Endometrial microvascular endothelial cells (primary cell): ENCODE measurements around the gene ACIN1. TPM values are rescaled to one million over a fixed set of nuclear protein-coding genes. Genes with fewer than 3 reads are reported as not detected.

Experiments used
- in situ Hi-C: cut with HindIII; loops from 2 replicates; pipeline ENCODE4 v1.10.0; 2017; ENCODE audit warnings: low sequenced_read_pairs, low pct_unique_long_range_greater_than_20kb; ENCODE audit errors: inconsistent ontology term
- total RNA-seq: library from RNA; depleted of rRNA; stranded (reverse); fragments of >200 nt; gene quantifications from one replicate; pipeline ENCODE4 v1.2.3, GENCODE V29; 2015; ENCODE audit errors: inconsistent ontology term

ACIN1 gene
- total RNA-seq, 1 donor from 2014 or later: 75.6 TPM

DNA sequence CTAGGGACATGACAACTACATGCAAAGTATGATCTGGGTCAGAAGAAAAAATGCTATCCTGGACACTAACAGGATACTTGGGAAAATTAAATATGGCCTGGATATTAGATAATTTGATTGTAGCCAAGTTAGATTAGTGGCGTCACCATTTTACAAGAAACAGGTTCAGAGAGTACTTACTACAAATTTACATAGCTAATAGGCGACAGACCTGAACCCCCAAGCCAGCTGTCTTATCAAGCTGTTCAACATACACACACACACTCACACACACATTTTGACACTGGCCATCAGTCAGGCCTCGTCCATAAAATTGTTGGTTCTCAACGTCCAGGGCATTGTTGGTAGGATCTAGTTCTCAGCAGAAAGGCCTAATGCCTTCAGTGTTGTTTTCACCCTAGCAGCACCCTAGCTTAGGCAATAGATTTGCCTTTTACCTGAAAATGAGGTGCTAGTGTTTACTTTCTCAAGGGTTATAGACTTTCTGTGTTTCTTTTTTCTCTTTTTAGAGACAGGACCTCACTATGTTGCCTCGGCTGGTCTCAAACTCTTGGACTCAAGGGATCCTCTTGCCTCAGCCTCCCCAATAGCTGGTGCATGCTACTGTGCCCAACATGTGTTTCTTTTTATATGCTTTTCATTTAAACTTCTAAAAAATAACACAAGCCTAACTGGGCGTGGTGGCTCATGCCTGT lies 81.7 kb downstream of the ACIN1 start:
- in situ Hi-C loops: no loop called here

DNA sequence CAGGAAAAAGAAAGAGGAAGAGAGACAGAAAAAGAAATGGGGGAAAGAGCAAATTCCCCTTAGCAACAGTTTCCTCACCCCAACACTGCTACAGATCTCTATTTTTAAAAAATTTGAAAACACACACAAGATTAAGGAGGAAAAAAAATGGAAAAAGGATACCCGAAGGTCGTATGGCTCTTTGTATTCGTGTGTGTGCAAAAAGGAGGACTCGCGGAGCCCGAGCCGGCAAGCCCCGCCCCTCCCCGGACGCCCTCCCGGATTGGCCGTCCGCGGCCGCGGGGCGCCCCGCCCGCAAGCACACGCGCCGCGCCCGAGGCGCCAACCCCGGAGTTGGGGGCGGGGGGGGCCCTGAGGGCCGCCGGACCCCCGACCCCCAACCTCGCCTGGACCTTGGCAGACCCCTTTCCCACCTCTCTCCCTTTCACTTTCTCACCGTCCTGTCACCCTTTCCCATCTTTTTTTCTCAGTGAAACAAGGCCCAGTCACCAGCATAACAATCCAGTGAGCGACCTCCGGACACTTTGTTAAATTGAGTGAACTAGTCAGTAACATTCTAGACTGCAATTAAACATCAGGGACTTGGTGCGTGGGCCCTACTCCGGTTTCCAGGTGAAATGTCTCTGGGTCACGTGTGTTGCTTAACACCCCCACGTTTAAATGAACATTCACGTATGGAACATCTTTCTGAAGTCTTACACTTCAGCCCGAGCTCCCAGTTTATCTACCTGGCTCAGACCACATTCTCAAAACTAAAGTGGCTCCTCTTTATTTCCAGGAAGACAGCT lies 84.8 kb downstream of the ACIN1 start, which contains the start of gene C14orf93:
Gene C14orf93, minus strand, starts transcription at position 205 of the 788 bp plus-strand sequence. CDS start 11,120 bp downstream, outside the sequence.
- in situ Hi-C loops: no loop called here

DNA sequence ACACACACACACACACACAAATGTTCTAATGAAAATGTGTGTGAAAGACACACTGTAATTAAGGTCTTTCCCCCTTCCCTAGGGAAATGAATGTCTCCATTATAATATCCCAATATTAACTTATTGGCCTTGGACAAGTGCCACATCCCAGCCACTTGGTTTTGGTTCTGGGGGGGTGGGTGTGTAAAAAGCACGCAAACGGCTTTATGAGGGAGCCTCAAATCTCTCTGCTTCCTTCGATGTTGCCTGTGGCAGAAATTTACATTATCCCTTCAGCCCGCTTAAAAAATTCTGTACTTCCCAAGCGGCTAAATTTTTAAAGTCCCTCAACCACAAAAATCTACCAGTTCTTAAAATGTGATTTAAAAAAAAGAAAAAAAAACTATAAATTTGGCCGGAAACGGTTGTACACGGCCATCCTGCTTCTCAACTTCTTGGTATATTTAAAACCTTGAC lies 85.4 kb downstream of the ACIN1 start:
- in situ Hi-C loops: no loop called here

DNA sequence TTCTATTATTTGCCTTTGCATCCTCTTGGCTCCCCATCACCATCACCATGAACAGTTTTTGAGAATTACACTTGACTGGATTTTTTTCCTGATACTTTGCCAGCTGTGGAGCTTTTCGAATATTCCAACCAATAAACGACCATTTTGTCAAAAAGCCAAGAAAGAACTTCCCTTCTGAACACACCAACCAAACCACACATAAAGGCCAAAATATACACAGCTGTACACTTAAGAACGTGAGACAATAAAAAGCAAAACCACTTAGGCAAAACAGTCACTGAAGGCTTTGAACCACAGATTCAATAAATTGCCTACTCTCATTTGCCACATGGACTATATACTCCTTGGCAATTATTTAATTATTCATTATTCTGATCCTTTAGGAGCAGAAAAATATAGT lies 86.1 kb downstream of the ACIN1 start:
- in situ Hi-C loops: no loop called here

Other genes starting within 250 kb of the ACIN1 start
- gene LRP10, start 223.4 kb downstream of the ACIN1 start, total RNA-seq: 136 TPM
- gene REM2, start 211.9 kb downstream of the ACIN1 start, total RNA-seq: not detected
- 112 TPM for gene RBM23, start 176.0 kb downstream of the ACIN1 start, total RNA-seq
- 91.2 TPM for gene PRMT5, start 165.8 kb downstream of the ACIN1 start, total RNA-seq
- 72.8 TPM for gene HAUS4, start 138.0 kb downstream of the ACIN1 start, total RNA-seq
- 62.3 TPM for gene AJUBA, start 112.6 kb downstream of the ACIN1 start, total RNA-seq
- gene C14orf93, start 85.0 kb downstream of the ACIN1 start, total RNA-seq: 7.4 TPM
- 352 TPM for gene PSMB5, start 60.2 kb downstream of the ACIN1 start, total RNA-seq
- not detected for gene PSMB11, start 52.9 kb downstream of the ACIN1 start, total RNA-seq
- 17.2 TPM for gene CDH24, start 37.6 kb downstream of the ACIN1 start, total RNA-seq
- 51.6 TPM for gene C14orf119, start 369 bp upstream of the ACIN1 start, total RNA-seq
- gene CIROP, start 9.9 kb upstream of the ACIN1 start, total RNA-seq: not detected
- not detected for gene CEBPE, start 24.1 kb upstream of the ACIN1 start, total RNA-seq
- 0.37 TPM for gene SLC7A8, start 88.5 kb upstream of the ACIN1 start, total RNA-seq
- not detected for gene RNF212B, start 142.8 kb upstream of the ACIN1 start, total RNA-seq
- 8.3 TPM for gene HOMEZ, start 191.0 kb upstream of the ACIN1 start, total RNA-seq
- gene PPP1R3E, start 207.7 kb upstream of the ACIN1 start, total RNA-seq: 1.5 TPM
- 13.2 TPM for gene BCL2L2, start 211.7 kb upstream of the ACIN1 start, total RNA-seq
- 69.4 TPM for gene PABPN1, start 226.3 kb upstream of the ACIN1 start, total RNA-seq